HL-60/S4 (cell line): Measurements from ENCODE around the gene ACACB.
"Not testable (repeated sequence)": the region's sequence is repeated elsewhere in the genome, so short reads cannot be mapped to it uniquely, and the experiment has no call there.

Source experiments
- in situ Hi-C: fragments of 300-500 bp; cut with MboI; formaldehyde crosslinking; loops from 2 replicates; pipeline ENCODE4 v1.14.3; 2022; ENCODE audit warnings: low sequenced_read_pairs

Gene ACACB

DNA sequence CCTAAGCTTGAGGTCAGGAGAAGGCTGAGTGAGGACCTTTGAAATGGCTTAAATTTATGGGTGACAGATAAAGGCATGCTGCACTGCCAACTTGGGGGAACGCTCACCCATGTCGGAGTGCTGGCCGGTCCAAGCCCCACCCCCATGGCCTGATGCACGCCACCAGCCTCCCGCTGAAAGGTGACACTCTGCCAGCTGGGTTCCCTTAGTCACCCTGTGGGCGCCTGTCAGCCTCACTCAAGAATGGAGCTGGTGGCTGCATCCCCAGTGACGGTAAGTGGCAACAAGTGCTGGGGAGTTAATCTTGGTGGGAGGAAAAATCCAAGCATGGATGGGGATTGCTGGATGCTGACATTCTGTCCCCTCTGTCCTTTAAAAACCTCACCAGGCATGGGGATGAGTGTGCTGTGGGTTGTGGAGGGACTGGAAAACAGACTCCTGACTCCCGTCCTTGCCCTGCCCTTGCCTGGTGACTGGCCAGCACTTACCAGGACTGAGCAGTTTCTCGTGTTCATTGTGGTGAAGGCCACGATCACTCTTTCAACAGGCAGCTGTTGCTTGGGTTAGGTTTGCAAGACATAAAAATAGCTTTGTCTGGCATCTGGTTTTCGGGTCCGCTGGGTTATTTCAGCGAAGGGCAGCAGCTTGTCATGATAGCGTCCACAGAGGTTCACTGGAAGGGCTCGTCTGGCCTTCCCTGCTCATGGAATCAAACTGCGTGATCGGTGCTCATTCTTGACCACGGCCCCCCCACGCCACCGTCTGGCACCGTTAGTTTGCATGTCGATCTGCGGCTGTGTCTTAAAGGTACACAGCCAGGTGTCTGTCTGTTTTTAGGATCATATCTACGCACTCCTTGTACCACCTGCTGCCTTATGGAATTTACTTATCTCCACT is 15.0 kb downstream of the ACACB start:
- in situ Hi-C loops: no loop called here

DNA sequence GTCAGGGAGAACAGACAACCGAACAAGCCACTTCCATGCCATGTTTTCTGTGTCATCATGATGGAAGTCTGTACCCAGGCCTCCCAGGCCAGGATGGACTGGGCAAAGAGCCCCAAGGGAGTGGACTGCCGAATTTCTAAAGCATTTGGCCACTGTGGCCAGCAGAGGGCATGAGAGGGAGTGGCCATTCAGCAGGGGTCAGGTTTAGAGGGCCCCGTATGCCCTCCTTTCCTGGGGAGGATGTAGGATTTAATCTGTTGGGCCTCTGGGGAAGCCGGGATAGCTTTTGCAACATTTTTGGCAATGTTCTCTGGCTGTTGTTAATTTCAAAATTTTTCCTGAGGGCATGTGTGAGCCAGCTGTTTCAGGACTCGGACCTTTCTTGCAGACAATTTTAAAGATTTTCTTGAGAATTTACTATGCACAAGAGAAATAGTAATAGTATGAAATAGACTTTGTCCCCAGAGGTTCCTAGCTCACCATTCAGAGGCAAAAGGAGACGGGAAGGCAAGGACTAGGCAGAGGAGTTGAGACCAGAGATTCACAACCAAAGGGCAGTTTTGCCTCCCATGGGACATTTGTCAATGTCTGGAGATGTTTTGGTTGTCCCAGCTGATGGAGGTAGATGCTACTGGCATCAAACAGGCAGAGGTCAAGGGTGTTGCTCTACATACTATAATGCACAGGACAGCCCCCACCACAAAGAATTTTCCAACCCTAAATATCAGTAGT is 18.0 kb downstream of the ACACB start:
- in situ Hi-C loops: no loop called here

DNA sequence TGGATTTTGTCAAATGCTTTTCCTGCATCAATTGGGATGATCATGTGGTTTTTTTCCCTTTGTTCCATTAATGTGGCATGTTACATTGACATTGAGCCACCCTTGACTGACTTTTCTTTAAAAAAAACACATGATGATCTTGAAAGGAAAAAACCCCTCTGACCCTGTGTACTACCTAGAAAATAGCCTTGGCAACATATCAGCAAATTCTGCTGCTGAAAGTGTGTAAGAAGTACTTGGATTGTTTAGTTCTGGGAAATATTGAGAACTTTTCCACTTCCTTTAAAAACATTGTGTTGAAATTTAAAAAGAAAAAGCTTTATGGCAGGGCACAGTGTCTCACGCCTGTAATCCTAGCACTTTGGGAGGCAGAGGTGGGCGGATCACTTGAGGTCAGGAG is 20.7 kb downstream of the ACACB start:
- in situ Hi-C loops: no loop called here

DNA sequence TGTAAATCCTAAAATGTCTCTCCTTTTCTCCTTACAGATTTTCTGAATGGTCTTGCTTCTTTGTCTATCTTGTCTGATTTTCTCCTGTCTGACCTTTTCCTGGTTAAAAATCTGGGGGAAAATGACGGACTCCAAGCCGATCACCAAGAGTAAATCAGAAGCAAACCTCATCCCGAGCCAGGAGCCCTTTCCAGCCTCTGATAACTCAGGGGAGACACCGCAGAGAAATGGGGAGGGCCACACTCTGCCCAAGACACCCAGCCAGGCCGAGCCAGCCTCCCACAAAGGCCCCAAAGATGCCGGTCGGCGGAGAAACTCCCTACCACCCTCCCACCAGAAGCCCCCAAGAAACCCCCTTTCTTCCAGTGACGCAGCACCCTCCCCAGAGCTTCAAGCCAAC is 23.0 kb downstream of the ACACB start:
- in situ Hi-C loops: no loop called here

DNA sequence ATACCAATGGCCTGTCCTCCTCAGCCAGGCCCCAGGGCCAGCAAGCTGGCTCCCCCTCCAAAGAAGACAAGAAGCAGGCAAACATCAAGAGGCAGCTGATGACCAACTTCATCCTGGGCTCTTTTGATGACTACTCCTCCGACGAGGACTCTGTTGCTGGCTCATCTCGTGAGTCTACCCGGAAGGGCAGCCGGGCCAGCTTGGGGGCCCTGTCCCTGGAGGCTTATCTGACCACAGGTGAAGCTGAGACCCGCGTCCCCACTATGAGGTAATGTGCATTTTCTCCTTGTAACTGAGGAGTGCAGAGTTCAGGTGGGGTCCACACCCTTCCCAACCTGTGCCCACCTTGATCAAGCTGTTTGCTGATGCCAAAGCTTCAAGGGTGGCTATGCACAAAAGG is 23.4 kb downstream of the ACACB start:
- in situ Hi-C loops: no loop called here

DNA sequence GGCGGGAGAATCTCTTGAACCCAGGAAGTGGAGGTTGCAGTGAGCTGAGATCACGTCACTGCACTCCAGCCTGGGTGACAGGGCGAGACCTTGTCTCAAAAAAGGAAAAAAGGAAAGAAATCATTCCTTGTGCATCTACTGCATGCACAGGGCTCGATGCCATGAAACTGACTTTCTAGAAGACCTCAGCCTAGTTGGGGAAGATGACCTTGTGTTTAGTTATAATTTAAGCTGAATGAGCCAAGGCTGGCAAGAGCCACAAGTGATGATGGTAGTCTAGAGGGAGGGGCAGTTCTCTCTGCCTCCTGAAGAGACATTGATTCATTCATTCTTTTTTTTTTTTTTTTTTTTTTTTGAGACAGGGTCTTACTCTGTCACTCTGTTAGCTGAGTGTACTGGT is 24.2 kb downstream of the ACACB start:
- in situ Hi-C loops: no loop called here

DNA sequence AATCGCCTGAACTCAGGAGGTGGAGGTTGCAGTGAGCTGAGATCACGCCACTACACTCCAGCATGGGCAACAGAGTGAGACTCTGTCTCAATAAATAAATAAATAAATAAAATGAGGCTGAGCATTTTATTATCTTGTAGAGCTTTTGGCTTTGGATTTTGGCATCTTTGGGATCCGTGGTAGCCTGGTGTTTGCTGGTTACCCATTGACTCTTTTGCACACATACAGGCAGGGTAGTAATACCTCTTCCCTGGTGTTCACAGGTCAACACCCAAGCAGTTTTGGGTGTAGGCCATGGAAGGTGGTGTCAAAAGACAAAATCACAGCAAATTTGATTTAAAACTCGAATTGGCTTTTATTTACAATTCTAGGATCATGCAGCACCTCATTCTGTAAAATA is 27.8 kb downstream of the ACACB start:
- in situ Hi-C loops: no loop called here

DNA sequence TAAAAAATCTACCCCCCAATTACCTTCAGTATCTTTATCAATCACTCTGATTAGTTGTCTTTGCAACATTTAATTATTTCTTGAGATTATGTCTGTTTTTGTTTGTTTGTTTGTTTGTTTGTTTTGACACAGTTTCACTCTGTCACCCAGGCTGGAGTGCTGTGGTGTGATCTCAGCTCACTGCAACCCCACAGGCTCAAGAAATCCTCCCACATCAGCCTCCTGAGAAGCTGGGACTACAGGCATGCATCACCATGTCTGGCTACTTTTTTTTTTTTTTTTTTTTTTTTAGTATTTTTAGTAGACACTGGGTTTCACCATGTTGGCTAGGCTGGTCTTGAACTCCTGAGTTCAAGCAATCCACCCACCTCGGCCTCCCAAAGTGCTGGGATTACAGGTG is 30.7 kb downstream of the ACACB start:
- in situ Hi-C loops: not testable (repeated sequence)

DNA sequence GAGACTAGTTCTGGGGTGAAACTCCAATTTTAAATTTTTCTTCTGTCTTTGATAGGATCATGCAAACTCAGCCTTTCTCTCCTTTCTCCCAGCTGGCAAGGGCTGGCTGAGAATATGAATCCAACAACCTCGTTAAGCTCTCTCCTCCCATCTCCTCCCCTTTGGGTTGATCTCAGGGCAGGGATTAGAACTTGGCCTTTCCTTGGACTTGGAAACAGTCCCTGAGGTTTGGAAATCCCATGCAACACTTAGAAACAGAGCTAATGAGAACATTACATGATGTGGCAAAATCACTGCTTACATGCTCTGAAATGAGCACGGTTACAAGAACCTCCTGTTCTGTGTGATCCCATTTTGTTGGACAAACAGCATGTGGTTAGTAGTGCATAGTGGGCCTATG is 31.6 kb downstream of the ACACB start:
- in situ Hi-C loops: no loop called here

DNA sequence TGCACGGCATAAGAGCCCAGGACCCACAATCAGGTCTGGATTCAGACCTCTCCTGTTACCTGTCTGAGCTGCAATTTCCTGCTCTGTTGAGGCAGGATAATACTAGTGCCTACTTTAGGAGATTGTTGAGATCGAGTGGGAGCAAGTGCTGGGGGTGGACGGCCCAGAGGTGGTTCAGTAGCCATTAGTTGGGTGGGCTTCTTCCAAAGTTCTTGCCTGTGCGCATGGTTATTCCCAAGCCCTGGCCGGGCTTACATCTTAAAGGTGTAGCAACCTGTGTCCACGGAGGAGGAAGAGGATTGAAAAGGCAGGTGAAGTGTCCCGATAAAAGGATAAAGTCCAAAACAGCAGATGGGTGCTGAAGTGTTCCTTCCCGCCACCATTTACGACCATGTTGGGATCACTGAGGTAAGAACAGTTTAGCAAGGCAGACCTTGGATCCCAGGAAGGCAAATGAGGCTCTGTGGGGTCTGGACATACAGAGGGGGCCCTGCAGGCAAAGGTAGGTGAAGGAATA is 33.8 kb downstream of the ACACB start:
- in situ Hi-C loops: no loop called here

DNA sequence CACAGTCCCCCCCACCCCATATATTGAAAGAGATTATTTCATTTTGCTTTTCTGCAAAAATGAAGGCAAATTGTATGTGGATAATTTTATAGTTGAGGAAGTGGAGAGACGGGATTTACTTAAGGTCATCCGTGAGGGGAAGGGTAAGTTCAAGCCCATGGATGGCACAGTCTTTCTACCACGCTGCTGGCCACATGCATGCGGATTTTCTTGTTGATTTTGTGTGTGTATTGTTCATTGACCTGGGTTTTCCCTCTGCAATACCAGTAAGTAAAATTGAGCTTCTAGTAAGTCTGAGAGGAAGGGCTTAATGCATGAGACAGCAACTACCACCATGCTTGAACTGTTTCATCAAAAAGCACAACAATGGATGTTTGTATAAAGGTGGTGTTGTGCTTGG is 35.1 kb downstream of the ACACB start:
- in situ Hi-C loops: no loop called here

DNA sequence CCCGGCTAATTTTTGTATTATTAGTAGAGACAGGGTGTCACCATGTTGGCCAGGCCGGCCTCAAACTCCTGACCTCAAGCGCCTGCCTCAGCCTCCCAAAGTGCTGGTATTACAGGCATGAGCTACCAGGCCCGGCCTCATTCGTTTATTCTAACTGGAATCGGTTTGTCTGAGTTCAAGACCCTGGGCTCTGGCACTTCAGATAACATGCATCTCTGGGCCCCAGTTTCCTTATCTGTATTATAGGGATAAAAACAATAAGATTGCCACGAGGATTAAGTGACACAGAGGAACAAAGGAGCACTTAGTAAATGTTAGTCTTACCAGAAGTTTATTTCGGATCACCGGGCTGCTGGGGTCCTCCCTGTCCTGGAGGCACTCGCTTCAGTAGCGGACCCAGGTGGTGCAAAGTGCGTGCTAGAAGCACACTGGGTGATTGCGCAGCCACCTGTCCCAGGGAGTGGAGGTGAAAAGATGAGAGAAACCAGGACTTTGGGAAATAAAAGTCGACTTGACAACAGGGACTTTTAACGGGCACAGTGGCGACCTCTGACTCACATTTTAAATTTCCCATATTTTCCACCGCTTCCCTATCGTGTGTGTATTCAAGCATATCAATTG is 37.5 kb downstream of the ACACB start:
- in situ Hi-C loops: no loop called here

DNA sequence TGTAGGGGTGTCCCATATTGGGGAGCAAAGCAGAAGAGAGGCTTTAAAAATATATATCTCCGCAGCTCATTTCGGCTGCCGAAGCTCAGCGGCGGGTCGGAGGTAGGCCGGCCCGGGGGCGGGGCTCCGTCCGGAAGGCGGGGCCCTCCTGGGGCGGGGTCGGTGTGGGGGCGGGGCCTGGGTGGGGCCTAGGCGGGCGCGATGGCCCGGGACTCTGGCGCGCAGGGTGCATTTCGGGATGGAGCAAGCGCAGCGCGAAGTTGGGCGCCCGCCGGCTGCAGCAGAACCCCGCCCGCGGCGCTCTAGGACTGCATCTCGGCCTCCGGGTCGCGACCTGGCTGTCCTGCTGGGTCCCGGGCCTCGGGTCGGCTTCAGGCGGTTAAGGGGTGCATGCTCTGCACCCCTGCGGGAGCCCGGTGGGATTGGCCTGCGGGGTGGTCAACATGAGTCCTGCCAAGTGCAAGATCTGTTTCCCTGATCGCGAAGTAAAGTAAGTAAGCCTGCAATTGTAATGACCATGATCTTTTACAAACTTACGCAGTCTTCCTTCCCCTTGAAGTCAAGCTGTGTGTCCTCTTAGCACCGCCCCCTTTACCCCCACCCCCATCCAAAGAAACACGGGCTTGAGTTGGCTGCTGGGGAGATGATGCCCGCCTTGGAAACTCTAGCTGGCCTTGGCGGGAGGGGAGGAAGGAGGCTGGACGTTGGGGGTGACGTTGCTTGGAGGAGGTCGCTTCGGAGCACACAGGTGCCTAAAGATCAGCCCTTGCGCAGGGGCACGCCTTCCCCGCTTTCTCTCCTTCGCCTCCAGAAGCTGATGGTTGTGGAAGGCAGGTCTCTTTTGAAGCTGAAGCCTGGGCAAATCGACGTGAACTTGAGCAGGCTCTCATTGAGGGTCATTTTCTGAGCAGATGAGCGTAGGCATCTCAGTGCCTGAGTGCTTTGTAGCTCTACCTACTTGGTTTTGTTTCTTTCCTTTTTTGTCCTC is 38.4 kb downstream of the ACACB start:
- in situ Hi-C loops: no loop called here

DNA sequence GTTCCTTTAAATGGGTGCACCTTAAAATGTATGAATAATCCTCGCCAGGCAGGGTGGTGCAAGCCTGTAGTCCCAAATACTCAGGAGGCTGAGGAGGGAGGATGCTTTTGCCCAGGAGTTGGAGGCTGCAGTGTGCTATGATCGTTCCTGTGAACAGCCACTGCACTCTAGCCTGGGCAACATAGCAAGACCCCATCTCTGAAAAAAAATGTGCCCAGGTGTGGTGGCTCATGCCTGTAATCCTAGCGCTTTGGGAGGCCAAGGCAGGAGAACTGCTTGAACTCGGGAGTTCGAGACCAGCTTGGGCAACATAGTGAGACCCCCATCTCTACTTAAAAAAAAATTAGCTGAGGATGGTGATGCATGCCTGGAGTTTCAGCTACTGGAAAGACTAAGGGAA is 39.6 kb downstream of the ACACB start:
- in situ Hi-C loops: no loop called here

DNA sequence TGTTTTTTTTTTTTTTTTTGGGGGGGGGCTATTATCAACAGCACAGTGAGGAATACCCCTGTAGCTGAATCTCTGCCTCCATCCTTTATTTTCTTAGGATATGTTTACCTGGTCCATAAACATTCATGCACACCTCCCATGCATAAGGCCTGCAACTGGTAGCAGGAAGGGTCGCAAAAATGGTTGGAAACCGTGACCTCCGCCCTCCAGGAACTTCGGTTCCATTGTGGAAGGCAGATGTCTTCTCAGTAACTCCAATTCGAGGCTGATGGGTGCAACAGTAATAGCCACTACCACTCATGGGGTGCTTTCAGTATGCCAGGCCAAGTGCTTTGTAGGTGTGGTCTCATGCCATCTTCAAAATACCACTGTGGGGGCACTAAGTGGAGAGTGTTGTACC is 40.2 kb downstream of the ACACB start:
- in situ Hi-C loops: no loop called here

DNA sequence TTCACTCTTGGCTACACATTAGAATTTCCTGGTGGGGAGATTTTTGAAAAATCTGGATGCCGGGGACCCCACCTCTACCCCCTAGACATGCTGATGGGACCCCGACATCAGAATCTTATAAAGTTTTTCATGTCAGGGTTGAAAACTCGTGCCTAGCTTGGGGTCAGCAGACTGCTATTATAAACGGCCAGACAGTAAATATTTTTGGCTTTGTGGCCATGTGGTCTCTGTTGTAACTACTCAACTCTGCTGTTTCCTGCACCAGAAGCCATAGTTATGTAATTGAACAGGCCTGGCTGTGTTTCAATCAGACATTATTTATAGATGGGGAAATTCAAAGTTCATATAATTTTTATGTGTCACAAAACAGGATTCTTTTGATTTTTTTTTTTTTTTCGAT is 41.6 kb downstream of the ACACB start:
- in situ Hi-C loops: no loop called here

DNA sequence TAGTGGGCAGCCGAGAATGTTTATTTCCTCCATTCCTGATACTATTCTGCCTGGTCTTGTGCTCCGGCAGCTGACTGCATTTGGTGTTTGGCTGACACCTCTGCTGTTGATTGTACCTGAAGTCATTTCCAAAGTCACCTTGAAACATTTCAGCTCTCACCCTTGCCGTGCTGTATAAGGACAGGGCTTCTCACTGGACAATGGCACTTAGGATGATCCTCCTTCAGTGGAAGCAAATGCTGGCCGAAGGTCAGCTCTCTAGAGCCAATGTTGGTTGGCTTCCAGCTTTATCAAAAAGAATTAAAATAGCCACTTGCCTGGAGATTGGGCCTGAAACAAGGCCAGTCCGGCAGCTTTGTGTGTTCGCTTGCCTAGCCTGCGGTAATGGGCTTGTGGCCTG is 44.0 kb downstream of the ACACB start:
- in situ Hi-C loops: no loop called here

DNA sequence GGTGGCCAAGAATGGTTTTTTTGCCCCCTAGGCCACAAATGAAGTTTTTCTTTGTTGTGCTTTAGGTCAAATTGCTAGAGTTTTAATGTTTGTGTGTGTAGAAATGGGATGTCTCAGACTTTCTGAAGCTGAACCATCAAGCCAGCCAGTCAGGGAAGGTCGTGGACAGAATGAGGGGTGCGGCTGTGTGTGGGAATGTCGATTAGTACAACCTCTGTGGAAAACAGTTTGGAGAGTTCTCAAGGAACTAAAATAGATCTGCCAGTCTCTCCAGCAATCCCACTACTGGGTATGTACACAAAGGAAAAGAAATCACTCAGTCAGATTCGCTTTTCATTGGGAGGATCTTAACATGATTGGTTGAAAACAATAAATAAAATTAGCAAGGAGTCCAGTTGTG is 44.5 kb downstream of the ACACB start:
- in situ Hi-C loops: no loop called here

DNA sequence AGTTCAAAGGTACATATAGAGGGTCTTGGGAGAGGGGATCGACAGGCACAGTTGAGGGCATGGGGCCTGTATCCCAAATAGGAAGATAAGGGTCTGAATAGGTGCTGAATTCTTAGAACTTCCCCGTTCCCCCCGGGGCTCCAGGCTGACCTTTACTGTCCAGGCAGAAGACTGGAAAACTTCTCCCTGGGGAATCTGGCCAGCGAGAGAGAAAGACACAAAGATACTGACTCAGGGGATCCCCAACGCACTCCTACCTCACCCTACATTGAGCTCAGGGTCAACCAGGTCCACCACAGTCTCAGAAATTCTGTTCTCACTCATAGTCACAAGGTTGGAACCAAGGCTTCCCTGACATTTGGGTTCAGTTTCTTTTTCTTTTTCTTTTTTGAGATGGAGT is 46.2 kb downstream of the ACACB start:
- in situ Hi-C loops: no loop called here

DNA sequence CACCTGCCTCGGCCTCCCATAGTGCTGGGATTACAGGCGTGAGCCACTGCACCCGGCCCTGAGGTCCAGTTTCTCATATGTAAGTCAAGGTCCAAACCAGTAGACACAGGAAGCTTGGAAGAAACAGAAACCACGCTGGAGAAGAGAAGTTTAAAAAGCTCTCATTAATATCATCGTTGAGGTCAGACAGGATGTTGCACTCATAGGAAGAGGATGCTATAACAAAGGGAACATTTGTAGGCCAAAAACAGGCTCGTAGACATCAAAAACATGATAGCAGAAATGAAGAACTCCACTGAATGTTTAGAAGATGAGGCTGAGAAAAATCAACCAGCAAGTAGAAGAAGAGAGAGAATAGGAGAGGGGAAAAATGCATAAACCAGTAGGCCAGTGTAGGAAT is 46.8 kb downstream of the ACACB start:
- in situ Hi-C loops: no loop called here

DNA sequence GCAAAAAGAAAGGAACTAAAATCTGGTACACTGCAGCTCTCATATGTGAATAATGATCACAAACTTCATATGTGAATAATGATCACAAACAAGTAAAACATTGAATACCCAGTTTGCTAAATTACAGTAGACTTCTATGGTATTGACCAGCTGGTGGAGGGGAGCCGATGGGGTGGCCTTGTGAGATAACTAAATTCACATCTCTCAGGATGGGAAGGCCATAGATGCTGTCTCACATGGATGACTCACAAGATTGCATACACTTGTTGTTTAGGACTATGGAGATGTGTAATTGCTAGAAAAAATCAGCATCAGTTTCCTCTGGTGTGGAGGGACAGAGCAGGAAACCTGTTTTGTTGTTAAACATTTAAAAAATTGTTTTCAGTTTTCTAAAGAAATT is 49.2 kb downstream of the ACACB start:
- in situ Hi-C loops: no loop called here
